ENCODE data around the gene GTPBP4.
A peak's percentile ranks its signal among the peaks of the same experiment; 100 is the strongest.
"Not testable (repeated sequence)": the region's sequence is repeated elsewhere in the genome, so short reads cannot be mapped to it uniquely, and the experiment has no call there.

GTPBP4 gene

GRCh38 chr10:1034758-1035157 lies 46.5 kb downstream of the GTPBP4 start:
- DNase-seq, result no peak

- DNase-seq, result no peak
These were observed 47.0 kb downstream of the GTPBP4 start for GRCh38 chr10:1035201-1035600.

- no peak for DNase-seq
These were observed 48.1 kb downstream of the GTPBP4 start for GRCh38 chr10:1036341-1036791.

- DNase-seq, result no peak
These were observed 48.9 kb downstream of the GTPBP4 start for GRCh38 chr10:1037098-1037497.

GRCh38 chr10:1038769-1039168 lies 50.5 kb downstream of the GTPBP4 start:
- DNase-seq, result not testable (repeated sequence)

GRCh38 chr10:1040133-1040532 lies 51.9 kb downstream of the GTPBP4 start:
- DNase-seq, result no peak

- DNase-seq, result no peak
These were observed 53.3 kb downstream of the GTPBP4 start for GRCh38 chr10:1041514-1041913.

GRCh38 chr10:1043532-1043995 lies 55.3 kb downstream of the GTPBP4 start:
- DNase-seq, result no peak

- no peak for DNase-seq
These were observed 55.9 kb downstream of the GTPBP4 start for GRCh38 chr10:1044146-1044545.

- no peak for DNase-seq
These were observed 56.7 kb downstream of the GTPBP4 start for GRCh38 chr10:1044964-1045363.

GRCh38 chr10:1045415-1045814 lies 57.2 kb downstream of the GTPBP4 start:
- no peak for DNase-seq

- no peak for DNase-seq
These were observed 59.7 kb downstream of the GTPBP4 start for GRCh38 chr10:1047937-1048336.

GRCh38 chr10:1048349-1048731 lies 60.1 kb downstream of the GTPBP4 start:
- no peak for DNase-seq

GRCh38 chr10:1048732-1049424 lies 60.6 kb downstream of the GTPBP4 start, which contains the start of gene IDI1:
Gene IDI1 (minus strand): TSS chr10:1049119. CDS start chr10:1049003, 116 bp downstream.
- DNase-seq, result peak; percentile 91 to 93

- DNase-seq, result no peak
These were observed 61.3 kb downstream of the GTPBP4 start for GRCh38 chr10:1049425-1049958.

- no peak for DNase-seq
These were observed 61.9 kb downstream of the GTPBP4 start for GRCh38 chr10:1050145-1050544.

GRCh38 chr10:1050554-1050953 lies 62.3 kb downstream of the GTPBP4 start:
- no peak for DNase-seq

- DNase-seq, result no peak
These were observed 66.5 kb downstream of the GTPBP4 start for GRCh38 chr10:1054684-1055083.

- DNase-seq, result peak; percentile 83 to 84
These were observed 68.3 kb downstream of the GTPBP4 start, which contains the start of gene WDR37 for GRCh38 chr10:1056326-1057105. Gene WDR37 (plus strand): TSS chr10:1056385. CDS start chr10:1072156, 15,771 bp downstream.

GRCh38 chr10:1057106-1057657 lies 68.9 kb downstream of the GTPBP4 start:
- DNase-seq, result no peak

GRCh38 chr10:1058017-1058416 lies 69.8 kb downstream of the GTPBP4 start:
- DNase-seq, result no peak

- DNase-seq, result no peak
These were observed 71.7 kb downstream of the GTPBP4 start for GRCh38 chr10:1059902-1060301.
